GM23248 (cell line): Measurements from ENCODE around the gene LDLRAD4. TPM values are rescaled to one million over a fixed set of nuclear protein-coding genes. Genes with fewer than 3 reads are reported as not detected.

Experiments used
- DNase-seq: peaks from one replicate; pipeline ENCODE4 v3.0.0-alpha.2; 2015
- H2AFZ ChIP-seq: fragments of 200-600 bp; sonication (generic); 2 replicates; pipeline ENCODE4 v1.6.1; 2016; ENCODE audit warnings: antibody characterized with exemption
- H3F3A ChIP-seq: fragments of 200-600 bp; sonication (generic); 2 replicates; pipeline ENCODE4 v1.6.1; 2016; ENCODE audit warnings: mild to moderate bottlenecking, antibody characterized with exemption, mixed run types; ENCODE audit not compliant: insufficient read depth
- H3K27ac ChIP-seq: fragments of 200-600 bp; sonication (generic); 2 replicates; pipeline ENCODE4 v1.5.1; 2016; ENCODE audit warnings: mild to moderate bottlenecking
- H3K27me3 ChIP-seq: fragments of 200-600 bp; sonication (generic); replicated peaks from 2 replicates; pipeline ENCODE4 v1.6.1; 2016; ENCODE audit warnings: mild to moderate bottlenecking; ENCODE audit not compliant: insufficient read depth
- H3K36me3 ChIP-seq: fragments of 200-600 bp; sonication (generic); 2 replicates; pipeline ENCODE4 v1.6.1; 2016; ENCODE audit warnings: low read depth, mild to moderate bottlenecking
- H3K4me1 ChIP-seq: fragments of 200-600 bp; sonication (generic); 2 replicates; pipeline ENCODE4 v1.6.1; 2016; ENCODE audit warnings: mild to moderate bottlenecking; ENCODE audit not compliant: insufficient read depth
- H3K4me2 ChIP-seq: fragments of 200-600 bp; sonication (generic); one replicate; pipeline ENCODE4 v1.6.1; 2016; ENCODE audit warnings: mild to moderate bottlenecking; ENCODE audit not compliant: unreplicated experiment
- H3K4me3 ChIP-seq: fragments of 200-600 bp; sonication (generic); 2 replicates; pipeline ENCODE4 v1.5.1; 2016; ENCODE audit warnings: mild to moderate bottlenecking
- H3K79me2 ChIP-seq: fragments of 200-600 bp; sonication (generic); 2 replicates; pipeline ENCODE4 v1.6.1; 2016; ENCODE audit warnings: mild to moderate bottlenecking; ENCODE audit not compliant: insufficient read depth
- H3K9ac ChIP-seq: fragments of 200-600 bp; sonication (generic); 2 replicates; pipeline ENCODE4 v1.6.1; 2016; ENCODE audit warnings: mild to moderate bottlenecking
- H3K9me2 ChIP-seq: fragments of 200-600 bp; sonication (generic); 2 replicates; pipeline ENCODE4 v1.6.1; 2016; ENCODE audit warnings: mixed run types, mild to moderate bottlenecking, moderate library complexity; ENCODE audit not compliant: insufficient read depth
- H3K9me3 ChIP-seq: fragments of 200-600 bp; sonication (generic); one replicate; pipeline ENCODE4 v1.6.1; 2017; ENCODE audit warnings: low read depth
- H4K20me1 ChIP-seq: fragments of 200-600 bp; sonication (generic); 2 replicates; pipeline ENCODE4 v1.6.0; 2016; ENCODE audit not compliant: insufficient read depth
- EZH2 ChIP-seq: fragments of 200-600 bp; sonication (generic); IDR thresholded peaks from 2 replicates; pipeline ENCODE4 v1.6.1; 2018; ENCODE audit warnings: antibody characterized with exemption, mild to moderate bottlenecking; ENCODE audit not compliant: insufficient read depth, poor library complexity, severe bottlenecking
- EZH2phosphoT487 ChIP-seq: fragments of 200-600 bp; sonication (generic); IDR thresholded peaks from 2 replicates; pipeline ENCODE4 v1.6.1; 2018; ENCODE audit warnings: antibody characterized with exemption, moderate library complexity, mild to moderate bottlenecking, low read depth; ENCODE audit not compliant: insufficient read depth
- WGBS, 2 experiments: methylation state at CpG; one replicate each; pipeline ENCODE4 v1.1.6; 2015 to 2017; ENCODE audit warnings: low lambda C conversion rate in 2 of 2, low coverage in 1 of 2; ENCODE audit errors: missing lambda C conversion rate in 2 of 2; 5-methylcytosine and 5-hydroxymethylcytosine counted together
- in situ Hi-C: fragments of 300-500 bp; cut with MboI; formaldehyde crosslinking; loops from 2 replicates; pipeline ENCODE4 v1.15.0; 2020
- polyA plus RNA-seq: library from polyadenylated mRNA; unstranded; fragments of >200 nt; fragmentation: Nextera tagmentation; extraction: Ambion mirVana; gene quantifications from 2 replicates; pipeline ENCODE4 v1.2.1, GENCODE V29; 2016
- total RNA-seq: library from RNA; depleted of rRNA; stranded (reverse); fragments of >200 nt; shearing (Covaris generic); gene quantifications from 2 replicates; pipeline ENCODE4 v1.2.3, GENCODE V29; 2014

LDLRAD4 gene
- total and polyA plus RNA-seq, 2 experiments from 2014 or later = not detected

DNA sequence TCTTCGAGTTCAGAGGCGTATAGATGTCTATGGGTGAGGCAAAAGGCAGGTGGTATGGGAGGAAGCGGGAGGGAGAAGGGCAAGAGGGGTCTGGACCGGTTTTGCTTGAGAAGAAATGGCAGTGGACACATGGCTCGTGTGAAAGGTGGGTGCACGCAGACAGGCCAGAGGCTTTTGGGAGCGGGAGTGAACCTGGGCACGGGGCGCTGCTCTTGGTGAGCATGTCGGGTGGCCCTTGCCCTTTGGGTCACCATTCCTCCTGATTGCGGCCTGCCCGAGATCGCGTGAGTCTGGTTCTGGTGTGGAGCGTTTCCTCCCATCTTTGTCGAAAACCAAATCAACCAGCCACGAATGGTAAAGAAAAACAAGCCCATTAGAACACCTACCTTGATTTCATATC is 12.6 kb downstream of the LDLRAD4 start:
- Histone ChIP-seq H3K27ac (no peak overlapping the region), H3K4me3 (no peak overlapping the region), H3K79me2 (no peaks in the 10 kb centered on the region), H3K27me3 (peaks cover 19% of the 10 kb centered on the region), H3K36me3 (no peaks in the 10 kb centered on the region), H3K9me2 (no peaks in the 10 kb centered on the region), H3K4me2 (no peak overlapping the region), H4K20me1 (no peaks in the 10 kb centered on the region), H3K4me1 (no peaks in the 10 kb centered on the region), H2AFZ (no peak overlapping the region), H3K9me3 (no peaks in the 10 kb centered on the region), H3F3A (no peaks in the 10 kb centered on the region), H3K9ac (no peak overlapping the region)
- no peak for DNase-seq
- 74 to 82% methylated on average over 17 of the region's 17 CpGs for WGBS, 2 experiments
- in situ Hi-C loops = no loop called here
- TF ChIP-seq EZH2phosphoT487 (no peak), EZH2 (no peak)

DNA sequence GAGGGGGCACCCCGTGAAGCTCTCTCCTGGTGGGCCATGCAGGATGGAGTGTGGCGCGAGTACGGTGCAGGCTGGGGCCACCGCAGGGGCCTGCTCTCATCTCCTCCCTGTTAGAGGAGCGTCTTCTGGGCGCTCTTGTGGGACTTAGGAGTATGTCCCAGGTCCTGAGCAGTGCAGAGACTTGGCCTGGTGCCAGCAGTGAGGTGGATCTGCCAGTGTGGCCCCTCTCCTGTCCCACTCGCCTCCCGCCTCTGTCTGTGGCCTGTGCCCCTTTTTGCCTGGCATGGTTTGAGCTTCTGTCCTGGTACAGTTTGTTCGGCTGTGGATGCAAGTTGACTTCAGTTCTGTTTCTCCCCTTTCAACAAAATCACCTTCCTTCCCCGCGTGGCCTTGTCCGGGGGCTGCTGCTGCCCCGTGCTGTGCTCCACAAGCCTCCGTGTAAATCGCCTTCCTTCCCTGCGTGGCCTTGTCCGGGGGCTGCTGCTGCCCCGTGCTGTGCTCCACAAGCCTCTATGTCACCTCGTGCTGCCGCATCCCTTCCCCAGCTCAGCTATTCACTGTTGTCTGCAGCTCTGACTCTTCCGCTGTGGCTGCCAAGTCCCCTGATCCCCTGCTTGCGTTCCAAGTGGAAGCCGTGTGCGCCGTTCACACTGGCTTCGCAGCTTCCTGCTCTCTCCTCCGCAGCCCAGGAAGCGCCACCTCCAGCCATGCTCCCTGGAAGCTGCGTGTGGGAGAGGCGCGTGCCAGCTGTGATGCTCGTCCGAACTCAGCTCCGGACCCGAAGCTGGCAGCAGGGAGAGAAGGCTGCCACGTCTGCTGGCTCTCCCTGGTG is 13.7 kb downstream of the LDLRAD4 start:
- no peak overlapping the region for H3K9ac ChIP-seq
- H2AFZ ChIP-seq = no peak overlapping the region
- no peaks in the 10 kb centered on the region for H4K20me1 ChIP-seq
- peaks cover 20% of the 10 kb centered on the region for H3K27me3 ChIP-seq
- H3K9me2 ChIP-seq = no peaks in the 10 kb centered on the region
- in situ Hi-C loops = no loop called here
- no peak overlapping the region for H3K4me3 ChIP-seq
- no peak for DNase-seq
- no peak overlapping the region for H3K4me2 ChIP-seq
- H3K79me2 ChIP-seq = no peaks in the 10 kb centered on the region
- TF ChIP-seq EZH2phosphoT487 (no peak), EZH2 (no peak)
- 33 to 34% methylated on average over 37 of the region's 37 CpGs for WGBS, 2 experiments
- no peaks in the 10 kb centered on the region for H3K9me3 ChIP-seq
- H3K36me3 ChIP-seq = no peaks in the 10 kb centered on the region
- H3F3A ChIP-seq = no peaks in the 10 kb centered on the region
- H3K27ac ChIP-seq = no peak overlapping the region
- H3K4me1 ChIP-seq = no peaks in the 10 kb centered on the region

DNA sequence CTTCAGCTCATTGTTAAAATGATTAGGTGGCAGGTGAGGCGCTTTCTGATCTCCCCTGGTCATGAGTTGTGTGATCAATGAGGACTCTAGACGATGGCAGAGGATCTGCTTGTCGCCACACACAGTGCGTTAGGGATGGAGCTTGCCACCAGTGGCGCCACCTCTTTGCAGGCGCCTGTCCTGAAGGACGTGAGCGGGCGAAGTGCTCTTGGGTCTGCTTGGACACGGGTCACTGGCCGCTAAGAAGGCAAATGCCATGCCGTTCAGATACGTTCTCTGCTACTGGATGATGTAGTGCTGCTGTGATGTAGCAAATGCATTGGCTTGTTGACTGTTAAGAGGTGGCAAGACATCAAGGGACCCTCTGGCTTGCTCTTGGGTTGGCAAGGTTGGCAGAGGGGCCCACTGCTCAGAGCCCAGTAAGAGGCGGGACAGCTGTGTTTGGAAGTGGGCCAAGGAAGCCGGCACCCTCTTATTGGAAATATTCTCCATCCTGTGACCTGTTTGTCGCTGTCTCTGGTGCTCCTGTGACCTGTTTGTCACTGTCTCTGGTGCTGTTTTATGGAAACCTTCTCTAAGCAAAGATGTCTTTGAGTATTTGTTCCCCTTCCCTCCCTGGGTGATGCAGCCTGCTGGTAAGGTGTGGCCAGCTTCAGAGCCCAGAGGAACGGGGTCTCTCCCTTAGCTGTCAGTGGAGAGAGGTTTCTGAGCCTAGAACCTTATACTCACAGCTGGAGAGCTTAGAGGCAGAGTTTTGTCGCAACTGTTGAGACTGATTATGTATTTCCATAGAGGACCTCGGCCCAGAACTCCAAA is 14.6 kb downstream of the LDLRAD4 start:
- Histone ChIP-seq H3K36me3 (no peaks in the 10 kb centered on the region), H3K27ac (no peak overlapping the region), H3F3A (no peaks in the 10 kb centered on the region), H3K9me3 (no peaks in the 10 kb centered on the region), H3K4me1 (no peaks in the 10 kb centered on the region), H4K20me1 (no peaks in the 10 kb centered on the region), H3K4me3 (no peak overlapping the region), H3K4me2 (no peak overlapping the region), H3K9ac (no peak overlapping the region), H2AFZ (no peak overlapping the region), H3K79me2 (no peaks in the 10 kb centered on the region), H3K9me2 (no peaks in the 10 kb centered on the region), H3K27me3 (peaks cover 20% of the 10 kb centered on the region)
- in situ Hi-C loops = no loop called here
- TF ChIP-seq EZH2 (no peak), EZH2phosphoT487 (no peak)
- no peak for DNase-seq
- 70 to 77% methylated on average over 19 of the region's 19 CpGs for WGBS, 2 experiments

DNA sequence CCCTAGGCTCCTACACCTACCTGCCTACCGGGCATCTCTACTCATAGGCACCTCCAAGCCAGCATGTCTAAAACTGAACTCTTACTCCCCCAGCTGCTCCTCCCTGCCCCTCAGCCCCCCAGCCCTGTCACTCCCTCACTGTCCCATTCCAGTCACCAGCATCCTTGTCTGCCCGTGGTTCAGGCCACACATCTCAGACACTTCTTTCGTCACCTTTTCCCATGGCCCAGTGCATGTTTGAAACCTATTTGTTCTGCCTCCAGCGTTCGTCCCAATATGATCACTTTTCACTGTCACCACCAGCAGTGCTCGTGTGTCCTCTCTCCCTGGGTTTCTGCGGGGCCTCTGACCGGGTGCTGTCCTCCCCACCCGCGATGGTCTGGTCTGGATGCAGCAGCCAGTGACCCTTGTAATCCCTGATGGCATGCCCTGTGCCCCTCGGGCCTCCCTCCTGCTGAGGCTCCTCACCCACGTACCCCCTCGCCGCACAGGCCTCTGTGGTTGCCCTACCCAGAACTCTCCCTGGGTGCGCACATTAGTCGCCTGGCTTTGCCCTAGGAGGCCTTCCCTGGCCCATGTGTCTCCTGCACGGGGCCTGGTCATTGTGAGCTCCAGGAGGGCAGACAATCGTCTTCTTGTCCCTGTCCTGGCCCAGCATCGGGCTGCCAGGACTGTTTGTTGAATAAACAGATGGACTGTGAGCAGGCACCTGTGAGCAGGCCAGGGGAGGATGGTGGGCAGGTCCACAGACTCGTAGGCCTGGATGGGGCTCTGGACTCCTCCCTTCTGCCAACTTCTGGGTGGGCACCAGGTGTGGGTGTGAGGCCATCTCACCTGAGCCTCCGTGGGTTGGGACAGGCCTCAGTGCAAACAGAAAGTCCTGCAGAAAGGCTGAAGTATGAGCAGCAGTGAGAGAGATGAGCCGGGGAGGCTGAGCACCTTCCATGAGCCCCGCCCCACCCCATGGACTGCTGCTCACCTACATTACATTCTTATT is 15.5 kb downstream of the LDLRAD4 start:
- Histone ChIP-seq H3K27me3 (peaks cover 20% of the 10 kb centered on the region), H3K4me2 (no peak overlapping the region), H3K9me2 (no peaks in the 10 kb centered on the region), H3K36me3 (no peaks in the 10 kb centered on the region), H3K27ac (no peak overlapping the region), H2AFZ (no peak overlapping the region), H3K4me3 (no peak overlapping the region), H3F3A (no peaks in the 10 kb centered on the region), H3K79me2 (no peaks in the 10 kb centered on the region), H3K9me3 (no peaks in the 10 kb centered on the region), H3K9ac (no peak overlapping the region), H4K20me1 (no peaks in the 10 kb centered on the region), H3K4me1 (no peaks in the 10 kb centered on the region)
- TF ChIP-seq EZH2 (no peak), EZH2phosphoT487 (no peak)
- in situ Hi-C loops = no loop called here
- no peak for DNase-seq
- 69 to 71% methylated on average over 22 to 23 of the region's 23 CpGs for WGBS, 2 experiments
